Smooth muscle cell (in vitro differentiated cells): ENCODE results near the gene IMMP1L. TPM values are rescaled to one million over a fixed set of nuclear protein-coding genes. Genes with fewer than 3 reads are reported as not detected.

ENCODE experiments used
- DNase-seq: peaks from one replicate; lab custom pipeline; 2025; ENCODE audit not compliant: unreplicated experiment; lab: John Stamatoyannopoulos, UW
- H2AFZ ChIP-seq: fragments of 200-600 bp; sonication (generic); 2 replicates; pipeline ENCODE4 v1.6.0; 2016; ENCODE audit warnings: antibody characterized with exemption, low read depth, mild to moderate bottlenecking
- H3F3A ChIP-seq: fragments of 200-600 bp; sonication (generic); 2 replicates; pipeline ENCODE4 v1.6.0; 2017; ENCODE audit warnings: antibody characterized with exemption, low read depth
- H3K27ac ChIP-seq: fragments of 200-600 bp; sonication (generic); 2 replicates; pipeline ENCODE4 v1.5.1; 2016; ENCODE audit warnings: low read depth, mild to moderate bottlenecking
- H3K27me3 ChIP-seq: fragments of 200-600 bp; sonication (generic); 2 replicates; pipeline ENCODE4 v1.6.1; 2016; ENCODE audit warnings: low read depth, mild to moderate bottlenecking
- H3K36me3 ChIP-seq: fragments of 200-600 bp; sonication (generic); 2 replicates; pipeline ENCODE4 v1.5.1; 2016; ENCODE audit warnings: low read depth
- H3K4me1 ChIP-seq: fragments of 200-600 bp; sonication (generic); 2 replicates; pipeline ENCODE4 v1.5.1; 2016; ENCODE audit warnings: low read depth
- H3K4me2 ChIP-seq: fragments of 200-600 bp; sonication (generic); 2 replicates; pipeline ENCODE4 v1.6.0; 2016; ENCODE audit warnings: mild to moderate bottlenecking
- H3K4me3 ChIP-seq: fragments of 200-600 bp; sonication (generic); 2 replicates; pipeline ENCODE4 v1.5.1; 2016; ENCODE audit warnings: mild to moderate bottlenecking
- H3K79me2 ChIP-seq: fragments of 200-600 bp; sonication (generic); 2 replicates; pipeline ENCODE4 v1.6.0; 2016; ENCODE audit warnings: low read depth, mild to moderate bottlenecking
- H3K9ac ChIP-seq: fragments of 200-600 bp; sonication (generic); 2 replicates; pipeline ENCODE4 v1.6.0; 2016; ENCODE audit warnings: low read depth
- H3K9me3 ChIP-seq: fragments of 200-600 bp; sonication (generic); replicated peaks from 2 replicates; pipeline ENCODE4 v1.5.1; 2016; ENCODE audit warnings: low read depth
- H4K20me1 ChIP-seq: fragments of 200-600 bp; sonication (generic); 2 replicates; pipeline ENCODE4 v1.6.0; 2016; ENCODE audit warnings: low read depth
- WGBS: methylation state at CpG from one replicate; pipeline ENCODE4 v1.1.7; 2016; ENCODE audit warnings: low lambda C conversion rate; 5-methylcytosine and 5-hydroxymethylcytosine counted together
- polyA plus RNA-seq: library from polyadenylated mRNA; unstranded; fragments of >200 nt; fragmentation: Nextera tagmentation; extraction: Ambion mirVana; gene quantifications from 2 replicates; pipeline ENCODE4 v1.2.1, GENCODE V29; 2016
- total RNA-seq: library from RNA; depleted of rRNA; stranded (reverse); fragments of >200 nt; gene quantifications from 2 replicates; pipeline ENCODE4 v1.2.3, GENCODE V29; 2014
- TF ChIP-seq, protein P1 (sequence below): fragments of 200-600 bp; sonication (generic); IDR thresholded peaks from 2 replicates; pipeline ENCODE4 v1.5.1; 2017; ENCODE audit warnings: borderline replicate concordance, mild to moderate bottlenecking, antibody characterized with exemption; ENCODE audit not compliant: insufficient read depth, poor library complexity, severe bottlenecking

IMMP1L gene
- total and polyA plus RNA-seq, 2 experiments from 2014 or later, result 11.8 to 32.2 TPM

DNA sequence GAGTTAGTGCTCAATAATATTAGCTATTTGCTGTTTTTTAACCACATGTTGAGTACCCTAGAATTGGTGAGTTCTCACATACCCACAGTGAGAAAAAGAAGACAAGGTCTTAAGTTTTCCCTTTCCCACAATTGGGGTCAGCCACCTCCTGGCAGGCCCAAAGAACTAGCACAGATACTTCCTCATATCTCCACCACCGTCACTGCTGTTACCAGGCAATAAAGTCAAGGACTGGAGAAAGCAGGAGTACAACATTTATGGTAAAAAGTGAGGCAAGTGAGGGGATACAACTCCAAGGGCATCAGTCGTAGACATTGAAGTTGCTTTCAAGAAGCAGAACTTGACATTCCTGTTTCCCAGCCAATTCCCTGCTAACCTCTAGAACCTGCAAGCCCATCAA, 19.8 kb upstream of the IMMP1L start:
- Histone ChIP-seq H4K20me1 (no peaks in the 10 kb centered on the region), H3K4me3 (no peak overlapping the region), H3K27ac (no peak overlapping the region), H3K9me3 (no peaks in the 10 kb centered on the region), H3K27me3 (no peaks in the 10 kb centered on the region), H3K79me2 (no peaks in the 10 kb centered on the region), H3K4me2 (no peak overlapping the region), H3K9ac (no peak overlapping the region), H3K4me1 (no peaks in the 10 kb centered on the region), H3F3A (no peaks in the 10 kb centered on the region), H3K36me3 (no peaks in the 10 kb centered on the region), H2AFZ (no peak overlapping the region)
- no peak for DNase-seq
- 73% methylated on average over 2 of the region's 2 CpGs for WGBS
- TF ChIP-seq, protein P1, sequence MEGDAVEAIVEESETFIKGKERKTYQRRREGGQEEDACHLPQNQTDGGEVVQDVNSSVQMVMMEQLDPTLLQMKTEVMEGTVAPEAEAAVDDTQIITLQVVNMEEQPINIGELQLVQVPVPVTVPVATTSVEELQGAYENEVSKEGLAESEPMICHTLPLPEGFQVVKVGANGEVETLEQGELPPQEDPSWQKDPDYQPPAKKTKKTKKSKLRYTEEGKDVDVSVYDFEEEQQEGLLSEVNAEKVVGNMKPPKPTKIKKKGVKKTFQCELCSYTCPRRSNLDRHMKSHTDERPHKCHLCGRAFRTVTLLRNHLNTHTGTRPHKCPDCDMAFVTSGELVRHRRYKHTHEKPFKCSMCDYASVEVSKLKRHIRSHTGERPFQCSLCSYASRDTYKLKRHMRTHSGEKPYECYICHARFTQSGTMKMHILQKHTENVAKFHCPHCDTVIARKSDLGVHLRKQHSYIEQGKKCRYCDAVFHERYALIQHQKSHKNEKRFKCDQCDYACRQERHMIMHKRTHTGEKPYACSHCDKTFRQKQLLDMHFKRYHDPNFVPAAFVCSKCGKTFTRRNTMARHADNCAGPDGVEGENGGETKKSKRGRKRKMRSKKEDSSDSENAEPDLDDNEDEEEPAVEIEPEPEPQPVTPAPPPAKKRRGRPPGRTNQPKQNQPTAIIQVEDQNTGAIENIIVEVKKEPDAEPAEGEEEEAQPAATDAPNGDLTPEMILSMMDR, result no peak

DNA sequence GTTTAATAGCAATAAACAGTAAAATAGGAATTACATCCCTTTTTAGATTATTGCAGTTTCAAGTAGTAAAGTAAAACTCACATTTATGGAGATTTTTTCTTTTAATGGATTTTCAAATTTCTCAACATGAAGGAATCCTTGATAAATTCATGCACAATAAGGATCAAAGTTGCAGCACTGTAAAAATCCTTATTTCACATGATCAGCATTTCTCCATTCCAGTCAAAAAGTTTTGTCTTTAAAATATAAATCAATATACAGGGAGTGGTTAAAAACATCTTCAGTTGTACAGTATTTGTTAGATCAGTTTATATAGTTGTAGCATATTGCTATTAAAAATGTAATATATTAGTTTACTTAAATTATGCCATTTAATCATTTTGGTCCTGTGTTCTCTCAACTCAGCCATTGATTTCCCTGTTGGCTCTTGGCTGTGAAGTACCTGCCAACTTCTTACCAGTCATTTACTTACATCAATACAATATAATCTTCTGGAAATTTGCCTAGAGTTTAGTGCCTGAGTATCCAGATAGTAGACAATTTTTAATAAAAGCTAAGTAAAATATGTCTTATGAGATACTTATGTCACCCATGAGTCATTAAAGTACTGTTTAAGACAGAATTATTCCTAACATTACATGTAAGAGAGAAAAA, 12.2 kb upstream of the IMMP1L start:
- TF ChIP-seq, protein P1, result no peak
- no peaks in the 10 kb centered on the region for H3K9me3 ChIP-seq
- no peaks in the 10 kb centered on the region for H3F3A ChIP-seq
- H3K4me2 ChIP-seq, result no peak overlapping the region
- H3K27ac ChIP-seq, result no peak overlapping the region
- no peaks in the 10 kb centered on the region for H4K20me1 ChIP-seq
- H3K9ac ChIP-seq, result no peak overlapping the region
- no peaks in the 10 kb centered on the region for H3K4me1 ChIP-seq
- DNase-seq, result no peak
- no peaks in the 10 kb centered on the region for H3K27me3 ChIP-seq
- no peaks in the 10 kb centered on the region for H3K79me2 ChIP-seq
- no peaks in the 10 kb centered on the region for H3K36me3 ChIP-seq
- H2AFZ ChIP-seq, result no peak overlapping the region
- no peak overlapping the region for H3K4me3 ChIP-seq

DNA sequence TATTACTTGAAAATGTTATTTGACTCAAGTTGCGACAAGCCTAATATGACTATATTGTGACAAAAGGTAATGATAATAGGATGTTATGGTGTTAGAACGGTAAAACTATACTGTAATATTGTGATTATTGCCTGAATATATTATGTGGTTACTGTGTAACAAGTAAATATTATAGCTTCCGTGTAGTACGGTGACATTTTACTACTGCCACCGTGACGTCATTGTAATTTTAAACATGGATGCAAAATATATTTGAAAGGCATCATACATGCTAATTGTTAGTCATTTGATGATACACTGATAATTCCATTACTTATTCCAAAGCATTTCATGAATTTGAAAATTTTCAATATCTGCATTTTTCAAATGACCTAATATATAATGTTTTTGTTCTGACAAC, 2.7 kb upstream of the IMMP1L start:
- Histone ChIP-seq H3K79me2 (peaks cover 48% of the 10 kb centered on the region), H3F3A (no peaks in the 10 kb centered on the region), H3K36me3 (no peaks in the 10 kb centered on the region), H3K4me2 (no peak overlapping the region), H3K27ac (no peak overlapping the region), H3K27me3 (no peaks in the 10 kb centered on the region), H3K9ac (no peak overlapping the region), H2AFZ (no peak overlapping the region), H3K4me1 (peaks cover 34% of the 10 kb centered on the region), H3K4me3 (no peak overlapping the region), H4K20me1 (no peaks in the 10 kb centered on the region), H3K9me3 (no peaks in the 10 kb centered on the region)
- 88% methylated on average over 6 of the region's 6 CpGs for WGBS
- DNase-seq, result no peak
- TF ChIP-seq, protein P1, result no peak

DNA sequence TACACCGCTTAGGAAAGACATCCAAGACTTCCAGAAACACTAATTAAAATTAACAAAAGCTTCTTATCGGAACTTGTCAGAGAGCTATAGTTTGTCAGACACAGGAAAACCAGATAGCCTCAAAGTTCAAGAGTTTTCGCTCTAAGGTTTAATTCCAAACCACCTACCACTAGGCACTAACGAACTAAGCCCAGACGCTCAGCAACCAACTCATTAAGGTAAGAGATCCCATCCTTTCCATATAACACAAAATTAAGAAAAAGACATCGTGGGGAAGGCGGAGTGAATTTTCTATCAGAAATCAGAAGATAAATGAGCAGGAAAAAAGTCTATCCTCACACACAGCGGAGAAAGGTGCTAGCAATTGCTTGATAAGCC, 382 bp downstream of the IMMP1L start:
- H3K79me2 ChIP-seq, result peaks cover 66% of the 10 kb centered on the region
- TF ChIP-seq, protein P1, result no peak
- peaks cover 34% of the 10 kb centered on the region for H3K4me1 ChIP-seq
- no peaks in the 10 kb centered on the region for H3K36me3 ChIP-seq
- WGBS, result 2% methylated on average over 8 of the region's 8 CpGs
- DNase-seq, result no peak
- no peaks in the 10 kb centered on the region for H3K27me3 ChIP-seq
- H3K27ac ChIP-seq, result no peak overlapping the region
- peak overlapping the region; percentile 74 for H3K9ac ChIP-seq
- peaks cover under 1% of the 10 kb centered on the region for H4K20me1 ChIP-seq
- H3F3A ChIP-seq, result no peaks in the 10 kb centered on the region
- H2AFZ ChIP-seq, result peak overlapping the region; percentile 99
- H3K9me3 ChIP-seq, result no peaks in the 10 kb centered on the region
- peak overlapping the region; percentile 73 for H3K4me3 ChIP-seq
- H3K4me2 ChIP-seq, result peak overlapping the region; percentile 92
